GM21825 (cell line): ENCODE data around the gene COA6.

Source experiments
- ATAC-seq: cut with Tn5 transposase; IDR thresholded peaks from one replicate; pipeline ENCODE4 v1.9.1; 2021; ENCODE audit warnings: mild to moderate bottlenecking, moderate library complexity; ENCODE audit not compliant: unreplicated experiment

The COA6 gene

GRCh38 chr1:234408757-234409156, 35.5 kb downstream of the COA6 start:
- ATAC-seq = no peak

- no peak for ATAC-seq
Observed at GRCh38 chr1:234409328-234409727, 36.1 kb downstream of the COA6 start.

- ATAC-seq = no peak
Observed at GRCh38 chr1:234412830-234413229, 39.6 kb downstream of the COA6 start.

- no peak for ATAC-seq
Observed at GRCh38 chr1:234413485-234413884, 40.2 kb downstream of the COA6 start.

- ATAC-seq = no peak
Observed at GRCh38 chr1:234413990-234414389, 40.7 kb downstream of the COA6 start.

- ATAC-seq = no peak
Observed at GRCh38 chr1:234427950-234428646, 54.8 kb downstream of the COA6 start.

- ATAC-seq = no peak
Observed at GRCh38 chr1:234429434-234429806, 56.2 kb downstream of the COA6 start.

GRCh38 chr1:234430691-234431090, 57.4 kb downstream of the COA6 start:
- no peak for ATAC-seq

GRCh38 chr1:234431255-234431654, 58.0 kb downstream of the COA6 start:
- no peak for ATAC-seq

GRCh38 chr1:234433563-234434285, 60.5 kb downstream of the COA6 start:
- no peak for ATAC-seq
